ENCODE measurements around the gene UNC13C. TPM values are rescaled to one million over a fixed set of nuclear protein-coding genes. Genes with fewer than 3 reads are reported as not detected.

Gene UNC13C
- total and polyA plus RNA-seq, 7 donors = 0.51 to 14.4 (median 1.9) TPM; not detected in 1

DNA sequence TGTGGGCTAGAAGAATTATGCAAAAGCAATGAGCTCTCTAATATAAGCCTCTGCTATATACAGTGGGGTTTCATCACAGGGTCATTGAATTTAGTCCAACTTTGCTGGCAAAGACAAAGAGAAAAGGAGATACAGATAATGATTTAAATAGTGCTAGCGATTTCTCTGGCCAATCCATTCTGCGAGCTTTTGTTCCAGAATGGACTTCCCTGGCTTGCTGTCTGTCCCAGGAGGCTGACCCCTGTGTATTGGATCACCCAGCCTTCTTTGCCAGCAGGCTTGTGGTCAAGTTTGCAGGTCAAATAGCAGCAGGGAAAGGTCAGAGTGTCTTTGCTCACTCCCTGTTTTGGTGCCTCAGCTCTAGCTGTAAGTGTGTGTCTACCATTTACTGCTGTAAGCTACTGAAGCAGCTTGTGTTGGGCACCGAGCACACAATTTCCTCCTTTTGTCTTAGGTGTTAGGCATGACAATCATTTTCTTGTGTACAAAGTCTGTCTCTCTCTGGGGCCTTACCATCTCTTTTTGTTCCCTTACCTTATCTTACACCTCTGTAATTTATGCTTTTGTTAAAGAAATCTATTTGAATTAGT, 55.7 kb downstream of the UNC13C start:
- Histone ChIP-seq H3K36me3 (ENCODE audit: insufficient read depth in 1 of 2, low read depth in 1 of 2) (no peaks in the 10 kb centered on the region), H3K4me3 (no peak overlapping the region), H3K4me1 (no peaks in the 10 kb centered on the region), H3K27me3 (ENCODE audit: insufficient read depth in 3 of 3, low read length in 2 of 3) (no peaks in the 10 kb centered on the region), H3K9me3 (no peaks in the 10 kb centered on the region), H3K27ac (no peak overlapping the region)
- peak in 3 of 4 donors; percentile 69 to 91 (median 89) for ATAC-seq
- TF ChIP-seq, protein P1, sequence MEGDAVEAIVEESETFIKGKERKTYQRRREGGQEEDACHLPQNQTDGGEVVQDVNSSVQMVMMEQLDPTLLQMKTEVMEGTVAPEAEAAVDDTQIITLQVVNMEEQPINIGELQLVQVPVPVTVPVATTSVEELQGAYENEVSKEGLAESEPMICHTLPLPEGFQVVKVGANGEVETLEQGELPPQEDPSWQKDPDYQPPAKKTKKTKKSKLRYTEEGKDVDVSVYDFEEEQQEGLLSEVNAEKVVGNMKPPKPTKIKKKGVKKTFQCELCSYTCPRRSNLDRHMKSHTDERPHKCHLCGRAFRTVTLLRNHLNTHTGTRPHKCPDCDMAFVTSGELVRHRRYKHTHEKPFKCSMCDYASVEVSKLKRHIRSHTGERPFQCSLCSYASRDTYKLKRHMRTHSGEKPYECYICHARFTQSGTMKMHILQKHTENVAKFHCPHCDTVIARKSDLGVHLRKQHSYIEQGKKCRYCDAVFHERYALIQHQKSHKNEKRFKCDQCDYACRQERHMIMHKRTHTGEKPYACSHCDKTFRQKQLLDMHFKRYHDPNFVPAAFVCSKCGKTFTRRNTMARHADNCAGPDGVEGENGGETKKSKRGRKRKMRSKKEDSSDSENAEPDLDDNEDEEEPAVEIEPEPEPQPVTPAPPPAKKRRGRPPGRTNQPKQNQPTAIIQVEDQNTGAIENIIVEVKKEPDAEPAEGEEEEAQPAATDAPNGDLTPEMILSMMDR (IDR thresholded peaks at IDR 0.05) = no peak
- peak in 1 of 2 donors; percentile 48 for DNase-seq
- WGBS, 3 donors = 13 to 16% (median 16%) methylated on average over 3 of the region's 3 CpGs
- intact Hi-C loops (cut with DNase I) = no loop called here

DNA sequence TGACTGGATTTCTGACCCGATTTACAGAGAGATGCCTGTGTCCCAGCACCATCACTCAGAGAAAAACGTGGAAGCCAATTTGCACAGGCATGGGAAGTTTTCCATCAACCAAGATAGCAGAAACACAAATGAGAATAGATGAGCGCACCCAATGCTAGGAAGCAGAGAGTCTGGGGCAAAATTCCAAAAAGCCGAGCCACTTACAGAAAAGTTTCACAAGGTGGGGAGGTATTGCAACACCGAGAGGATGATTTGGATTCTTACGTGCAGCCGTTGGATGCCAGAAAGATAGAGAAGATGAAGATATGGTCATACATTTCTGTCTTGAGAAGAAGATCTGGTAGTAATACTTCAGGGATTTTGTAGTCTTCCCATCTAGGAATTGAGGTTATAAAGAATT, 57.4 kb downstream of the UNC13C start:
- Histone ChIP-seq H3K36me3 (ENCODE audit: insufficient read depth in 1 of 2, low read depth in 1 of 2) (no peaks in the 10 kb centered on the region), H3K27ac (no peak overlapping the region), H3K4me1 (no peaks in the 10 kb centered on the region), H3K27me3 (ENCODE audit: insufficient read depth in 3 of 3, low read length in 2 of 3) (no peaks in the 10 kb centered on the region), H3K4me3 (no peak overlapping the region), H3K9me3 (no peaks in the 10 kb centered on the region)
- ATAC-seq (peak in 2 of 4 donors; percentile 43 to 44), DNase-seq (no peak)
- WGBS, 3 donors = 86 to 93% (median 87%) methylated on average over 7 of the region's 7 CpGs
- intact Hi-C loops (cut with DNase I) = no loop called here
- TF ChIP-seq, protein P1 (IDR thresholded peaks at IDR 0.05) = no peak

- WGBS, 3 donors = 58 to 67% (median 61%) methylated on average over 2 of the region's 2 CpGs
- TF ChIP-seq, protein P1 (IDR thresholded peaks at IDR 0.05) = no peak
- H3K36me3 ChIP-seq (ENCODE audit: insufficient read depth in 1 of 2, low read depth in 1 of 2) = no peaks in the 10 kb centered on the region
- DNase-seq (no peak), ATAC-seq (peak in 2 of 4 donors; percentile 60 to 65)
- no peaks in the 10 kb centered on the region for H3K9me3 ChIP-seq
- no peaks in the 10 kb centered on the region for H3K4me1 ChIP-seq
- H3K27me3 ChIP-seq (ENCODE audit: insufficient read depth in 3 of 3, low read length in 2 of 3) = no peaks in the 10 kb centered on the region
- intact Hi-C loops (cut with DNase I) = no loop called here
- no peak overlapping the region for H3K27ac ChIP-seq
- no peak overlapping the region for H3K4me3 ChIP-seq
Measured at GRCh38 chr15:54045397-54045796, 67.2 kb downstream of the UNC13C start.

DNA sequence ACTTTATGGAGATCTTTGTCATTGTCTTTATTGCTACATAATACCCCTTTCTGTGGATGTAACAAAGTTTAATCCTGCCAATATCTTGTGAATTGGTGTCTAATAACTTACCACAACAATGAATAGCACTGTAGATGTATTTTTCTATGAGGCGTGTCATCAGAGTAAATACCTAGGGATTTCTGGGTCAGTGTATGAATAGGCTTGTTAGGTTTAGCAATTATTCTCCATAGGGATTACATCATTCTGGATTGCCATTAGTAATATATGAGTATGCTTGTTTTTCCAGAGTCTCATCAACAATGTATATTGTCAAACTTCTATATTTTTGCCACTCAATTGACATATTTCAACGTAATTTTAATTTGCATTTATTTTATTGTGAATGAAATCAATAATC, 67.9 kb downstream of the UNC13C start:
- Histone ChIP-seq H3K36me3 (ENCODE audit: insufficient read depth in 1 of 2, low read depth in 1 of 2) (no peaks in the 10 kb centered on the region), H3K27ac (no peak overlapping the region), H3K4me1 (no peaks in the 10 kb centered on the region), H3K27me3 (ENCODE audit: insufficient read depth in 3 of 3, low read length in 2 of 3) (no peaks in the 10 kb centered on the region), H3K9me3 (no peaks in the 10 kb centered on the region), H3K4me3 (no peak overlapping the region)
- DNase-seq (no peak), ATAC-seq (peak in 1 of 4 donors; percentile 26)
- TF ChIP-seq, protein P1 (IDR thresholded peaks at IDR 0.05) = no peak
- WGBS, 3 donors = 70 to 84% (median 74%) methylated on average over 2 of the region's 2 CpGs
- intact Hi-C loops (cut with DNase I) = no loop called here

- no peak for ATAC-seq
- TF ChIP-seq, protein P1 (IDR thresholded peaks at IDR 0.05) = no peak
- intact Hi-C loops (cut with DNase I) = no loop called here
- Histone ChIP-seq H3K27ac (no peak overlapping the region), H3K36me3 (ENCODE audit: insufficient read depth in 1 of 2, low read depth in 1 of 2) (no peaks in the 10 kb centered on the region), H3K9me3 (no peaks in the 10 kb centered on the region), H3K4me1 (no peaks in the 10 kb centered on the region), H3K27me3 (ENCODE audit: insufficient read depth in 3 of 3, low read length in 2 of 3) (no peaks in the 10 kb centered on the region), H3K4me3 (no peak overlapping the region)
- 25 to 35% (median 25%) methylated on average over 3 of the region's 3 CpGs for WGBS, 3 donors
- no peak for DNase-seq
Measured at GRCh38 chr15:54064365-54064764, 86.1 kb downstream of the UNC13C start.
